MM.1S (cell line): Measurements from ENCODE around the gene NUDT2.

Experiments used
- DNase-seq: peaks from one replicate; pipeline ENCODE4 v3.0.0-alpha.2; 2015
- H2AFZ ChIP-seq: fragments of 300-600 bp; sonication (generic); 2 replicates; pipeline ENCODE4 v1.6.0; 2016; ENCODE audit warnings: antibody characterized with exemption, low read length
- H3F3A ChIP-seq: fragments of 300-600 bp; sonication (generic); 2 replicates; pipeline ENCODE4 v1.6.1; 2016; ENCODE audit warnings: mild to moderate bottlenecking, antibody characterized with exemption, low read length, moderate library complexity, mixed read lengths; ENCODE audit not compliant: insufficient read depth
- H3K27ac ChIP-seq: fragments of 300-600 bp; sonication (generic); 2 replicates; pipeline ENCODE4 v1.5.1; 2016; ENCODE audit warnings: mild to moderate bottlenecking, low read length
- H3K27me3 ChIP-seq: fragments of 300-600 bp; sonication (generic); replicated peaks from 2 replicates; pipeline ENCODE4 v1.6.0; 2016; ENCODE audit warnings: low read length; ENCODE audit not compliant: insufficient read depth
- H3K36me3 ChIP-seq: fragments of 300-600 bp; sonication (generic); replicated peaks from 2 replicates; pipeline ENCODE4 v1.6.1; 2016; ENCODE audit warnings: mild to moderate bottlenecking, low read length, mixed read lengths; ENCODE audit not compliant: insufficient read depth
- H3K4me1 ChIP-seq: fragments of 300-600 bp; sonication (generic); 2 replicates; pipeline ENCODE4 v1.6.1; 2016; ENCODE audit warnings: low read length, mixed read lengths
- H3K4me2 ChIP-seq: fragments of 300-600 bp; sonication (generic); 2 replicates; pipeline ENCODE4 v1.6.0; 2016; ENCODE audit warnings: low read depth, low read length
- H3K4me3 ChIP-seq: fragments of 300-600 bp; sonication (generic); 2 replicates; pipeline ENCODE4 v1.5.1; 2016; ENCODE audit warnings: low read length, mixed read lengths
- H3K79me2 ChIP-seq: fragments of 300-600 bp; sonication (generic); 2 replicates; pipeline ENCODE4 v1.6.1; 2016; ENCODE audit warnings: mixed run types, low read length, mixed read lengths
- H3K9ac ChIP-seq: fragments of 300-600 bp; sonication (generic); 2 replicates; pipeline ENCODE4 v1.6.1; 2016; ENCODE audit warnings: low read length, mixed read lengths
- H3K9me2 ChIP-seq: fragments of 300-600 bp; sonication (generic); replicated peaks from 2 replicates; pipeline ENCODE4 v1.6.1; 2016; ENCODE audit warnings: mild to moderate bottlenecking, low read length, mixed read lengths; ENCODE audit not compliant: insufficient read depth
- H3K9me3 ChIP-seq: fragments of 300-600 bp; sonication (generic); replicated peaks from 2 replicates; pipeline ENCODE4 v1.6.1; 2016; ENCODE audit warnings: mild to moderate bottlenecking, low read length, mixed read lengths; ENCODE audit not compliant: insufficient read depth
- H4K20me1 ChIP-seq: fragments of 300-600 bp; sonication (generic); 2 replicates; pipeline ENCODE4 v1.6.1; 2016; ENCODE audit warnings: mild to moderate bottlenecking, low read length, moderate library complexity, mixed read lengths; ENCODE audit not compliant: insufficient read depth
- EZH2 ChIP-seq: fragments of 300-600 bp; sonication (generic); optimal IDR thresholded peaks from 2 replicates; pipeline ENCODE3; 2017; ENCODE audit warnings: low read depth, mild to moderate bottlenecking, antibody characterized with exemption, low read length, mixed read lengths
- EZH2phosphoT487 ChIP-seq: fragments of 300-600 bp; sonication (generic); IDR thresholded peaks from 2 replicates; pipeline ENCODE4 v1.6.1; 2018; ENCODE audit warnings: antibody characterized with exemption, low read length
- TF ChIP-seq, protein P1 (sequence below): fragments of 300-600 bp; sonication (generic); IDR thresholded peaks from 2 replicates; pipeline ENCODE4 v1.5.1; 2016; ENCODE audit warnings: antibody characterized with exemption, low read length, mixed read lengths

The NUDT2 gene

DNA sequence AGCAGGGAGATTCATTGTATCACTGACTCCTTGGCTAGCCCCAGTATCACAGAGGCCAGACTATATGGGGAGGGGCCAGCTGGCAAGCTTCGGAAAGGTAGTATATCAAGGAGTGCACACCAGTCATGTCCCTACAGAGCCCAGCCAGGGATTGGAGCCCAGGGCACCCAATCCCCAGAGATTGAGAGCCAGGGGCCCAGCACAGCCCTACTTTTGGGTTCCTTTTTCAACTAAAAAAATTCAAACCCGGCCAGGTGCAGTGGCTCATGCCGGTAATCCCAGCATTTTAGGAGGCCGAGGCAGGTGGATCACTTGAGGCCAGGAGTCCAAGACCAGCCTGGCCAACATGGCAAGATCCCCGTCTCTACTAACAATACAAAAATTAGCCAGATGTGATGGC is 52.7 kb downstream of the NUDT2 start:
- TF ChIP-seq EZH2 (no peak), EZH2phosphoT487 (no peak)
- TF ChIP-seq, protein P1, sequence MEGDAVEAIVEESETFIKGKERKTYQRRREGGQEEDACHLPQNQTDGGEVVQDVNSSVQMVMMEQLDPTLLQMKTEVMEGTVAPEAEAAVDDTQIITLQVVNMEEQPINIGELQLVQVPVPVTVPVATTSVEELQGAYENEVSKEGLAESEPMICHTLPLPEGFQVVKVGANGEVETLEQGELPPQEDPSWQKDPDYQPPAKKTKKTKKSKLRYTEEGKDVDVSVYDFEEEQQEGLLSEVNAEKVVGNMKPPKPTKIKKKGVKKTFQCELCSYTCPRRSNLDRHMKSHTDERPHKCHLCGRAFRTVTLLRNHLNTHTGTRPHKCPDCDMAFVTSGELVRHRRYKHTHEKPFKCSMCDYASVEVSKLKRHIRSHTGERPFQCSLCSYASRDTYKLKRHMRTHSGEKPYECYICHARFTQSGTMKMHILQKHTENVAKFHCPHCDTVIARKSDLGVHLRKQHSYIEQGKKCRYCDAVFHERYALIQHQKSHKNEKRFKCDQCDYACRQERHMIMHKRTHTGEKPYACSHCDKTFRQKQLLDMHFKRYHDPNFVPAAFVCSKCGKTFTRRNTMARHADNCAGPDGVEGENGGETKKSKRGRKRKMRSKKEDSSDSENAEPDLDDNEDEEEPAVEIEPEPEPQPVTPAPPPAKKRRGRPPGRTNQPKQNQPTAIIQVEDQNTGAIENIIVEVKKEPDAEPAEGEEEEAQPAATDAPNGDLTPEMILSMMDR: no peak
- Histone ChIP-seq H2AFZ (no peak overlapping the region), H3K9ac (no peak overlapping the region), H4K20me1 (no peaks in the 10 kb centered on the region), H3F3A (no peaks in the 10 kb centered on the region), H3K27me3 (no peaks in the 10 kb centered on the region), H3K36me3 (no peaks in the 10 kb centered on the region), H3K9me3 (no peaks in the 10 kb centered on the region), H3K4me1 (peaks cover 14% of the 10 kb centered on the region), H3K79me2 (no peaks in the 10 kb centered on the region), H3K27ac (no peak overlapping the region), H3K9me2 (no peaks in the 10 kb centered on the region), H3K4me2 (no peak overlapping the region), H3K4me3 (no peak overlapping the region)
- no peak for DNase-seq

DNA sequence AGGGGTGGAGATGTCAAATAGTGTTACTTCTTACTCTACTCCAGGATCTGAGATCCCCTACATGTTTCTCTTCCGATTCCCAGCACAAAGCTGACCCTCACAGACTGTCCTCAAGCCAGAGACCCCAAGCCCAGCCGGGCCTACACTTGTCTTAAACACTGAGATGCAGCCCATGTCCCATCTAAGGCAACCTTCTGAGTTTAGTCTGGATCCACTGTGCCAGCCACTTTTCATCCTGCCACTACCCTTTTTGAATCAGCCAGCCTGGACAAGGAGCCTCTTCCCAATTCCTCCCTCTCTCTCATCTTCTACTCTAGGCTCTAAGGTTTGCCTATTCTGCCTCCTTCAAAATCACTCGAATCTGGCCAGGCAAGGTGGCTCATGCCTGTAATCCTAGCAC is 53.5 kb downstream of the NUDT2 start:
- Histone ChIP-seq H3K4me3 (no peak overlapping the region), H3K36me3 (no peaks in the 10 kb centered on the region), H3K4me2 (no peak overlapping the region), H3F3A (no peaks in the 10 kb centered on the region), H4K20me1 (no peaks in the 10 kb centered on the region), H3K27ac (no peak overlapping the region), H3K9me2 (no peaks in the 10 kb centered on the region), H3K9ac (no peak overlapping the region), H3K79me2 (no peaks in the 10 kb centered on the region), H3K4me1 (peaks cover 14% of the 10 kb centered on the region), H3K27me3 (no peaks in the 10 kb centered on the region), H2AFZ (no peak overlapping the region), H3K9me3 (no peaks in the 10 kb centered on the region)
- DNase-seq: no peak
- no peak for TF ChIP-seq EZH2phosphoT487
- TF ChIP-seq, protein P1: no peak
- no peak for TF ChIP-seq EZH2

DNA sequence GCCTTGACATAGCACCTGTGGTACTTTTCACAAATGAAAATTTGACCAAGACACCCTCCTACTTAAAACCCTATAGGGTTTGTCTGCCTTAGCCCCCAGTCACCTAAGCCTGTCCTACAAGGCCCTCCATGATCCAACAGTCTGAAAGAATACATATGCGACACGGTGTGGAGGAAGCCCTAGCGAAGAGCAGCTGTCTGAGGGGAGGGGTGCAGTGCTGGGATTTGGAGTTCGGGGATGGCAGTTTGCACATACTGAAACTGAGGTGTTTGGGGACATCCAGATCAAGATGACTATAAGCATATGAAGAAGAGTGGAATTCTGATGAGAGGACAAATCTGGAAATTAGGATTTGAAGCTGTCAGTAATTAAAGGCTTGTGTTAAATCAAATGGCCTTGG is 54.5 kb downstream of the NUDT2 start:
- Histone ChIP-seq H3K4me3 (no peak overlapping the region), H3K27ac (no peak overlapping the region), H3K79me2 (no peaks in the 10 kb centered on the region), H2AFZ (no peak overlapping the region), H3K36me3 (no peaks in the 10 kb centered on the region), H4K20me1 (no peaks in the 10 kb centered on the region), H3K4me2 (no peak overlapping the region), H3F3A (no peaks in the 10 kb centered on the region), H3K9me2 (no peaks in the 10 kb centered on the region), H3K9me3 (no peaks in the 10 kb centered on the region), H3K27me3 (no peaks in the 10 kb centered on the region), H3K4me1 (peaks cover 14% of the 10 kb centered on the region), H3K9ac (no peak overlapping the region)
- no peak for TF ChIP-seq EZH2phosphoT487
- TF ChIP-seq EZH2: no peak
- TF ChIP-seq, protein P1: no peak
- DNase-seq: no peak
